GM23338 (cell line): Measurements from ENCODE around the gene ALKAL2. TPM values are rescaled to one million over a fixed set of nuclear protein-coding genes. Genes with fewer than 3 reads are reported as not detected.

Source experiments
- ATAC-seq: fragments of 200-7000 bp; cut with Tn5 transposase; 3 replicates; pipeline ENCODE4 v1.9.1; 2020
- DNase-seq: peaks from one replicate; pipeline ENCODE4 v3.0.0-alpha.2; 2015; ENCODE audit warnings: low spot score
- H2AFZ ChIP-seq: fragments of 200-600 bp; sonication (generic); 2 replicates; pipeline ENCODE4 v1.8.0; 2016; ENCODE audit warnings: antibody characterized with exemption, mild to moderate bottlenecking, moderate library complexity
- H3F3A ChIP-seq: fragments of 200-600 bp; sonication (generic); replicated peaks from 2 replicates; pipeline ENCODE4 v1.8.0; 2017; ENCODE audit warnings: antibody characterized with exemption, mixed run types, low read depth
- H3K27ac ChIP-seq: fragments of 200-600 bp; sonication (generic); 2 replicates; pipeline ENCODE4 v1.6.1; 2016; ENCODE audit warnings: low read depth
- H3K27me3 ChIP-seq: fragments of 200-600 bp; sonication (generic); 2 replicates; pipeline ENCODE4 v1.8.0; 2016; ENCODE audit warnings: mild to moderate bottlenecking, mixed run types, moderate library complexity; ENCODE audit not compliant: insufficient read depth
- H3K36me3 ChIP-seq: fragments of 200-600 bp; sonication (generic); 2 replicates; pipeline ENCODE4 v1.8.0; 2016; ENCODE audit warnings: mild to moderate bottlenecking; ENCODE audit not compliant: insufficient read depth
- H3K4me1 ChIP-seq: fragments of 200-600 bp; sonication (generic); 2 replicates; pipeline ENCODE4 v1.8.0; 2016; ENCODE audit warnings: mild to moderate bottlenecking, moderate library complexity; ENCODE audit not compliant: insufficient read depth
- H3K4me2 ChIP-seq: fragments of 200-600 bp; sonication (generic); 2 replicates; pipeline ENCODE4 v1.7.1; 2017; ENCODE audit warnings: mixed run types
- H3K4me3 ChIP-seq: fragments of 200-600 bp; sonication (generic); 2 replicates; pipeline ENCODE4 v1.6.1; 2016; ENCODE audit warnings: mixed run types
- H3K79me2 ChIP-seq: fragments of 200-600 bp; sonication (generic); replicated peaks from 2 replicates; pipeline ENCODE4 v1.8.0; 2017; ENCODE audit warnings: mild to moderate bottlenecking; ENCODE audit not compliant: insufficient read depth
- H3K9me2 ChIP-seq: fragments of 200-600 bp; sonication (generic); 2 replicates; pipeline ENCODE4 v1.8.0; 2017; ENCODE audit not compliant: insufficient read depth
- H4K20me1 ChIP-seq: fragments of 200-600 bp; sonication (generic); replicated peaks from 2 replicates; pipeline ENCODE4 v1.8.0; 2017; ENCODE audit warnings: mild to moderate bottlenecking; ENCODE audit not compliant: insufficient read depth
- H3K27ac Mint-ChIP-seq: 2 replicates; pipeline ENCODE4 v1.8.0; 2020; ENCODE audit warnings: inconsistent platforms, mild to moderate bottlenecking, moderate library complexity, mixed read lengths
- H3K27me3 Mint-ChIP-seq: 3 replicates; pipeline ENCODE4 v1.8.0; 2022; ENCODE audit warnings: low read depth, mild to moderate bottlenecking, moderate library complexity, mixed read lengths, inconsistent platforms; ENCODE audit not compliant: insufficient read depth, poor library complexity
- H3K36me3 Mint-ChIP-seq: 3 replicates; pipeline ENCODE4 v1.8.0; 2021; ENCODE audit warnings: low read depth, mild to moderate bottlenecking, inconsistent platforms, moderate library complexity, mixed read lengths
- H3K4me1 Mint-ChIP-seq: 3 replicates; pipeline ENCODE4 v1.8.0; 2020; ENCODE audit warnings: mild to moderate bottlenecking, inconsistent platforms, mixed read lengths
- H3K4me3 Mint-ChIP-seq: 3 replicates; pipeline ENCODE4 v1.8.0; 2021; ENCODE audit warnings: moderate library complexity, mild to moderate bottlenecking, inconsistent platforms, mixed read lengths
- H3K9me3 Mint-ChIP-seq: 3 replicates; pipeline ENCODE4 v1.8.0; 2020; ENCODE audit warnings: moderate library complexity, mild to moderate bottlenecking, inconsistent platforms, mixed read lengths
- CREB1 ChIP-seq: fragments of 250-450 bp; sonication (Bioruptor Pico); IDR thresholded peaks from 2 replicates; pipeline ENCODE4 v1.5.0; 2020; ENCODE audit warnings: low read depth, mild to moderate bottlenecking, moderate library complexity
- EZH2phosphoT487 ChIP-seq: fragments of 200-600 bp; sonication (generic); IDR thresholded peaks from one replicate; pipeline ENCODE4 v1.8.1; 2018; ENCODE audit warnings: antibody characterized with exemption; ENCODE audit not compliant: unreplicated experiment
- NANOG ChIP-seq: IDR thresholded peaks from 2 replicates; pipeline ENCODE4 v1.6.1; 2016; ENCODE audit warnings: antibody characterized with exemption, borderline replicate concordance
- REST ChIP-seq: IDR thresholded peaks from one replicate; pipeline ENCODE4 v1.6.1; 2018; ENCODE audit warnings: antibody characterized with exemption; ENCODE audit not compliant: unreplicated experiment
- STAT1 ChIP-seq: IDR thresholded peaks from one replicate; pipeline ENCODE4 v1.6.1; 2016; ENCODE audit warnings: antibody characterized with exemption; ENCODE audit not compliant: unreplicated experiment
- ZNF114 ChIP-seq: fragments of 250-450 bp; sonication (Bioruptor Pico); IDR thresholded peaks from 2 replicates; pipeline ENCODE4 v1.5.0; 2020; ENCODE audit warnings: mild to moderate bottlenecking, moderate library complexity
- ZNF331 ChIP-seq: fragments of 250-450 bp; sonication (Bioruptor Pico); IDR thresholded peaks from 2 replicates; pipeline ENCODE4 v1.5.0; 2020; ENCODE audit warnings: low read depth, mild to moderate bottlenecking, moderate library complexity
- ZNF462 ChIP-seq: fragments of 250-450 bp; sonication (Bioruptor Pico); IDR thresholded peaks from 2 replicates; pipeline ENCODE4 v1.5.0; 2020; ENCODE audit warnings: mild to moderate bottlenecking, moderate library complexity
- polyA plus RNA-seq: library from polyadenylated mRNA; unstranded; fragments of >200 nt; fragmentation: Nextera tagmentation; extraction: Ambion mirVana; gene quantifications from 2 replicates; pipeline ENCODE4 v1.2.1, GENCODE V29; 2016
- total RNA-seq: library from RNA; depleted of rRNA; stranded (reverse); fragments of >200 nt; shearing (Covaris generic); gene quantifications from 2 replicates; pipeline ENCODE4 v1.2.3, GENCODE V29; 2014

ALKAL2 gene
- total and polyA plus RNA-seq, 2 experiments from 2014 or later = 6.4 to 12.1 TPM

- no peak overlapping the region for H3K4me3 Mint-ChIP-seq
- peaks cover 22% of the 10 kb centered on the region for H3K36me3 Mint-ChIP-seq
- no peaks in the 10 kb centered on the region for H3F3A ChIP-seq
- peaks cover 5% of the 10 kb centered on the region; the same call in 1 of the 2 replicates for H3K9me2 ChIP-seq
- TF ChIP-seq STAT1 = no peak
- no peak for TF ChIP-seq EZH2phosphoT487
- TF ChIP-seq ZNF331 (CRISPR knock-in tag) = no peak
- no peak for TF ChIP-seq REST
- no peak for TF ChIP-seq NANOG
- TF ChIP-seq CREB1 (CRISPR knock-in tag) = no peak
- H3K27ac ChIP-seq = no peak overlapping the region
- H4K20me1 ChIP-seq = no peaks in the 10 kb centered on the region
- H3K27me3 Mint-ChIP-seq = peaks cover 3% of the 10 kb centered on the region
- H3K36me3 ChIP-seq = no peaks in the 10 kb centered on the region
- H3K27ac Mint-ChIP-seq = no peak overlapping the region
- no peaks in the 10 kb centered on the region for H3K27me3 ChIP-seq
- no peaks in the 10 kb centered on the region for H3K79me2 ChIP-seq
- DNase-seq = no peak
- ATAC-seq = no peak; the same call in 2 of the 3 replicates
- peaks cover 29% of the 10 kb centered on the region for H3K4me1 Mint-ChIP-seq
- peaks cover 12% of the 10 kb centered on the region for H3K4me1 ChIP-seq
- no peaks in the 10 kb centered on the region; the same call in 2 of the 3 replicates for H3K9me3 Mint-ChIP-seq
- no peak overlapping the region for H3K4me3 ChIP-seq
- no peak overlapping the region for H2AFZ ChIP-seq
- no peak overlapping the region for H3K4me2 ChIP-seq
Observed at GRCh38 chr2:237878-238277, 50.0 kb downstream of the ALKAL2 start.

GRCh38 chr2:236993-237539, 50.8 kb downstream of the ALKAL2 start:
- peaks cover 5% of the 10 kb centered on the region; the same call in 1 of the 2 replicates for H3K9me2 ChIP-seq
- no peaks in the 10 kb centered on the region for H3K27me3 ChIP-seq
- no peaks in the 10 kb centered on the region for H3F3A ChIP-seq
- no peak overlapping the region for H3K27ac ChIP-seq
- no peaks in the 10 kb centered on the region for H3K79me2 ChIP-seq
- ATAC-seq (no peak), DNase-seq (no peak)
- no peaks in the 10 kb centered on the region for H4K20me1 ChIP-seq
- H3K9me3 Mint-ChIP-seq = no peaks in the 10 kb centered on the region
- no peak overlapping the region for H2AFZ ChIP-seq
- no peak overlapping the region for H3K4me3 ChIP-seq
- H3K36me3 Mint-ChIP-seq = peaks cover 16% of the 10 kb centered on the region
- H3K4me2 ChIP-seq = no peak overlapping the region
- H3K36me3 ChIP-seq = no peaks in the 10 kb centered on the region
- H3K4me3 Mint-ChIP-seq = no peak overlapping the region
- peaks cover 36% of the 10 kb centered on the region for H3K4me1 Mint-ChIP-seq
- peaks cover 17% of the 10 kb centered on the region for H3K4me1 ChIP-seq
- no peak overlapping the region; the same call in 1 of the 2 replicates for H3K27ac Mint-ChIP-seq
- H3K27me3 Mint-ChIP-seq = peaks cover 3% of the 10 kb centered on the region
- TF ChIP-seq ZNF462 (no peak), REST (no peak), ZNF114 (CRISPR knock-in tag) (no peak)
